ENCODE data around the gene CD274. TPM values are rescaled to one million over a fixed set of nuclear protein-coding genes. Genes with fewer than 3 reads are reported as not detected.
A peak's percentile ranks its signal among the peaks of the same experiment; 100 is the strongest.

The CD274 gene
- total RNA-seq, 1 experiment from 2014 or later = 0.62 TPM

GRCh38 chr9:5421163-5421562 is 29.2 kb upstream of the CD274 start:
- no TSS peak for BruUV-seq (replicated peaks)
- Histone ChIP-seq H3K27ac (ENCODE audit: low read depth, low read length, poor library complexity, severe bottlenecking) (no peak overlapping the region), H3K4me3 (ENCODE audit: low read depth, low read length, poor library complexity, severe bottlenecking) (no peak overlapping the region), H3K9me3 (ENCODE audit: low read depth, low read length, poor library complexity, severe bottlenecking) (no peaks in the 10 kb centered on the region), H3K36me3 (ENCODE audit: insufficient read depth, low read length, poor library complexity, severe bottlenecking) (no peaks in the 10 kb centered on the region), H3K27me3 (replicated peaks; ENCODE audit: insufficient read depth, low read depth, low read length, poor library complexity) (no peaks in the 10 kb centered on the region), H3K4me1 (ENCODE audit: insufficient read depth, low read length, poor library complexity, severe bottlenecking) (no peaks in the 10 kb centered on the region)
- intact Hi-C loops (cut with micrococcal nuclease; ENCODE audit: unreplicated experiment) = loop anchor here (10.0 kb wide), 1 partner anchor 426 kb away; no protein-coding TSS in a partner anchor
- POLR2A ChIA-PET (ENCODE audit: low non-redundant PET) = no interaction called here
- TF ChIP-seq EZH2 (IDR thresholded peaks at IDR 0.05; ENCODE audit: borderline replicate concordance, low read depth, low read length, poor library complexity, severe bottlenecking) = no peak
- no peak for TF ChIP-seq CTCF (conservative IDR thresholded peaks at IDR 0.05; ENCODE audit: low read depth, low read length)
- CTCF ChIA-PET = no interaction called here
- DNase-seq (ENCODE audit: low spot score) = no peak

GRCh38 chr9:5422276-5422675 is 28.1 kb upstream of the CD274 start:
- POLR2A ChIA-PET (ENCODE audit: low non-redundant PET) = no interaction called here
- no peak for DNase-seq (ENCODE audit: low spot score)
- Histone ChIP-seq H3K4me1 (ENCODE audit: insufficient read depth, low read length, poor library complexity, severe bottlenecking) (no peaks in the 10 kb centered on the region), H3K4me3 (ENCODE audit: low read depth, low read length, poor library complexity, severe bottlenecking) (no peak overlapping the region), H3K36me3 (ENCODE audit: insufficient read depth, low read length, poor library complexity, severe bottlenecking) (no peaks in the 10 kb centered on the region), H3K27ac (ENCODE audit: low read depth, low read length, poor library complexity, severe bottlenecking) (no peak overlapping the region), H3K27me3 (replicated peaks; ENCODE audit: insufficient read depth, low read depth, low read length, poor library complexity) (no peaks in the 10 kb centered on the region), H3K9me3 (ENCODE audit: low read depth, low read length, poor library complexity, severe bottlenecking) (no peaks in the 10 kb centered on the region)
- no TSS peak for BruUV-seq (replicated peaks)
- intact Hi-C loops (cut with micrococcal nuclease; ENCODE audit: unreplicated experiment) = loop anchor here (10.0 kb wide), 1 partner anchor 427 kb away; no protein-coding TSS in a partner anchor
- TF ChIP-seq CTCF (conservative IDR thresholded peaks at IDR 0.05; ENCODE audit: low read depth, low read length) (no peak), EZH2 (IDR thresholded peaks at IDR 0.05; ENCODE audit: borderline replicate concordance, low read depth, low read length, poor library complexity, severe bottlenecking) (no peak)
- CTCF ChIA-PET = no interaction called here

- POLR2A ChIA-PET (ENCODE audit: low non-redundant PET) = no interaction called here
- TF ChIP-seq EZH2 (IDR thresholded peaks at IDR 0.05; ENCODE audit: borderline replicate concordance, low read depth, low read length, poor library complexity, severe bottlenecking) = no peak
- TF ChIP-seq CTCF (conservative IDR thresholded peaks at IDR 0.05; ENCODE audit: low read depth, low read length) = peak; percentile 58
Observed at GRCh38 chr9:5425006-5425628, 25.2 kb upstream of the CD274 start.

More at GRCh38 chr9:5425006-5425628, 25.2 kb upstream of the CD274 start:
- H3K9me3 ChIP-seq (ENCODE audit: low read depth, low read length, poor library complexity, severe bottlenecking) = no peaks in the 10 kb centered on the region
- peak; percentile 57 for DNase-seq (ENCODE audit: low spot score)
- H3K27me3 ChIP-seq (replicated peaks; ENCODE audit: insufficient read depth, low read depth, low read length, poor library complexity) = no peaks in the 10 kb centered on the region
- CTCF ChIA-PET = no interaction called here
- no TSS peak for BruUV-seq (replicated peaks)
- no peak overlapping the region for H3K4me3 ChIP-seq (ENCODE audit: low read depth, low read length, poor library complexity, severe bottlenecking)
- intact Hi-C loops (cut with micrococcal nuclease; ENCODE audit: unreplicated experiment) = loop anchor here (2.0 to 10.0 kb wide), 4 partner anchors 236 to 1043 kb away; no protein-coding TSS in a partner anchor
- H3K4me1 ChIP-seq (ENCODE audit: insufficient read depth, low read length, poor library complexity, severe bottlenecking) = no peaks in the 10 kb centered on the region
- H3K27ac ChIP-seq (ENCODE audit: low read depth, low read length, poor library complexity, severe bottlenecking) = no peak overlapping the region
- no peaks in the 10 kb centered on the region for H3K36me3 ChIP-seq (ENCODE audit: insufficient read depth, low read length, poor library complexity, severe bottlenecking)

All from A673 (cell line).